Measurements from ENCODE around the gene ACSF3.

DNA sequence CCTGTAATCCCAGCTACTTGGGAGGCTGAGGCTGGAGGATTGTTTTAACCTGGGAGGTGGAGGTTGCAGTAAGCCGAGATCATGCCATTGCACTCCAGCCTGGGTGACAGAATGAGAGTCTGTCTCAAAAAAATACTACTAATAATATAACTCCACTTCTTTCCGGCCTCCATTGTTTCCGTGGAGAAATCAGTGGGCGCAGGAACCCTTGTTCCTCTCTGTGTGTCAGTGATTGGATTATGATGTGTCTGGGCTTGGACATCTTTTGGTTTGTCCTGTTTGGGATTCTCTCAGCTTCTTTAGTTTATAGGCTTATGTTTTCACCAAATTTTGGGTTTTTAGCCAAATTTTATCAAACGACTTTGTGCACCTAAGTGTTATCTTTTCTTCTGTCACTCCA is 36.8 kb downstream of the ACSF3 start:
- TF ChIP-seq EZH2 (IDR thresholded peaks at IDR 0.05) (no peak), POLR2AphosphoS5 (IDR thresholded peaks at IDR 0.05; ENCODE audit: borderline replicate concordance, low read depth, low read length) (no peak), FOXP2 (optimal IDR thresholded peaks at IDR 0.05; ENCODE audit: control extremely low read depth, extremely low read length, insufficient read depth) (no peak)

Measured in SK-N-MC (cell line).